HEK293T (cell line): ENCODE data around the gene OR52H1.

Experiments used
- NFRKB ChIP-seq: fragments of 450-650 bp; IDR thresholded peaks from 2 replicates; pipeline ENCODE4 v1.6.1; 2016; ENCODE audit warnings: mild to moderate bottlenecking, moderate library complexity
- SUZ12 ChIP-seq: fragments of 450-650 bp; IDR thresholded peaks from 2 replicates; pipeline ENCODE4 v1.6.1; 2016; ENCODE audit warnings: mild to moderate bottlenecking

DNA sequence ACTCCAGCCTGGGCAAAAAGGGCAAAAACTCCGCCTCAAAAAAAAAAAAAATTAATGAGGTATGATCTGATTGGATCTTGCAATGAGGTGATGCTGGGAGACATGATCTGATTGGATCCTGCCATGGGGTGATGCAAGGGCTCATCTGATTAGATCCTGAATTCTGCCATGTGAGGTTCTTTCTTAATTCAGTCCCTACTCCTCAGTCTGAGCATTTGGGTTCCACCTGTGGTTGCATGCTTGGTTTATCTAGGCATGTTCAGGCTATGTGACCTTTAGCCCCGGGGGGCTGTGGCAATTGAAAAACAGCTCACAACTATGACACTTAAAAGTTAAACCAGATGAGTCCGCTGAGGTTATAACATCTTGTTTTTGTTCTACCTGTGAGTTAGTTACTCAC is 43.3 kb upstream of the OR52H1 start:
- TF ChIP-seq NFRKB = no peak
- no peak for TF ChIP-seq SUZ12
